Heart left ventricle (tissue), 16 donors: ENCODE data around the gene ANTXRL. TPM values are rescaled to one million over a fixed set of nuclear protein-coding genes. Genes with fewer than 3 reads are reported as not detected.
A peak's percentile ranks its signal among the peaks of the same experiment; 100 is the strongest.

ENCODE experiments used
- ATAC-seq, 4 donors: fragments of 200-7000 bp; cut with Tn5 transposase; one replicate each; pipeline ENCODE4 v1.9.1; 2020 to 2022; ENCODE audit warnings: moderate library complexity in 4 of 4, mild to moderate bottlenecking in 3 of 4, moderate number of reproducible peaks in 1 of 4
- DNase-seq, 5 donors: peaks; one replicate each; pipeline ENCODE4 v3.0.0-alpha.2; 2020
- H3K27ac ChIP-seq, 12 donors: fragments of 200-600 bp; sonication (generic) in 4 of 12; one replicate each; pipeline versions ENCODE4 v1.5.0 to v1.8.0; 2016 to 2022; ENCODE audit warnings: mild to moderate bottlenecking in 2 of 12
- H3K27me3 ChIP-seq, 9 donors: fragments of 200-600 bp; sonication (generic) in 2 of 9; one replicate each; pipeline versions ENCODE4 v1.5.1 to v1.8.0; 2016 to 2022; ENCODE audit warnings: mild to moderate bottlenecking in 3 of 9
- H3K36me3 ChIP-seq, 9 donors: fragments of 200-600 bp; sonication (generic) in 2 of 9; one replicate each; pipeline versions ENCODE4 v1.5.0 to v1.8.0; 2018 to 2022; ENCODE audit warnings: mild to moderate bottlenecking in 2 of 9
- H3K4me1 ChIP-seq, 12 donors: fragments of 200-600 bp; sonication (generic) in 4 of 12; one replicate each; pipeline versions ENCODE4 v1.5.0 to v1.8.0; 2016 to 2022; ENCODE audit warnings: mild to moderate bottlenecking in 3 of 12
- H3K4me3 ChIP-seq, 12 donors: fragments of 200-600 bp; sonication (generic) in 4 of 12; one replicate each; pipeline versions ENCODE4 v1.5.0 to v1.8.0; 2017 to 2022; ENCODE audit warnings: mild to moderate bottlenecking in 9 of 12, moderate library complexity in 4 of 12
- H3K9me3 ChIP-seq, 12 donors: fragments of 200-600 bp; sonication (generic) in 4 of 12; one replicate each; pipeline versions ENCODE4 v1.5.0 to v1.8.0; 2016 to 2022; ENCODE audit warnings: mild to moderate bottlenecking in 1 of 12
- CTCF ChIP-seq, 12 donors: fragments of 200-600 bp; sonication (generic) in 4 of 12; IDR thresholded peaks; one replicate each; pipeline versions ENCODE4 v1.5.0 to v1.8.0; 2018 to 2022; ENCODE audit warnings: antibody characterized with exemption in 12 of 12, mild to moderate bottlenecking in 5 of 12
- POLR2A ChIP-seq, 2 donors: fragments of 450-650 bp; IDR thresholded peaks; one replicate each; pipeline ENCODE4 v1.6.1; 2017; ENCODE audit warnings: antibody characterized with exemption in 2 of 2, mild to moderate bottlenecking in 2 of 2, moderate library complexity in 2 of 2
- WGBS, 4 donors: extraction: QIAGEN DNeasy Blood & Tissue Kit in 2 of 4; methylation state at CpG; one replicate each; pipeline versions ENCODE4 v1.1.5 to v1.1.7; 2013 to 2018; 5-methylcytosine and 5-hydroxymethylcytosine counted together
- intact Hi-C, 10 donors: fragments of 100-400 bp; cut with DNase I; formaldehyde crosslinking; loops; one replicate each; pipeline versions ENCODE4 v1.11.1 to v1.14.2; 2022
- polyA plus RNA-seq, 2 donors: library from polyadenylated mRNA; stranded (reverse); fragments of 200-250 nt; gene quantifications; one replicate each; pipeline ENCODE4 v1.2.3, GENCODE V29; 2013
- total RNA-seq, 9 donors: library from RNA; depleted of rRNA in 2 of 9; stranded (reverse); fragments of >200 nt in 2 of 9; fragmentation: NEBNext Ultra II Directional in 3 of 9; extraction: Animal tissue kit (Norgen Biotek cat#: 25700) in 3 of 9; gene quantifications; one replicate each; pipeline versions ENCODE4 v1.1.0 to v1.2.4, GENCODE V29; 2016 to 2023
- donor health status: ischemic (EF 13 %, LVEDD 7.1; RV severe dilation, severe dysfunction).
- donor health status: healthy with polysubstance abuse.
- donor health status: DM: no; HTN: yes; CAD: no.
- donor health status: DM: no; HTN: no; CAD: no.
- donor health status: ischemic (EF 25% LVEDD 6.9; RV normal size, moderate dysfunction).
- donor health status: ischemic (EF 25% LVEDD 5.7; RV mildly dilated, moderate dysfunction).
- donor health status: healthy.
- donor health status: DM: yes; HTN: yes; CAD: no.
- donor health status: ischemic (EF 35%, LVEDD 5.7; RV mildly dilated, moderate dysfunction).
- donor health status: nonischemic (EF 11% LVEDD 7.7; RV severe dilation, severe dysfunction).
- donor health status: DM: yes; HTN: yes; CAD: no.
- donor health status: PGD.
- donor health status: ischemic (EF 29% LVEDD 5.4; RV normal size, mild dysfunction).
- donor health status: nonischemic (EF 23%, LVEDD 6.1; RV moderate dilation, normal function).

The ANTXRL gene
- total and polyA plus RNA-seq, 11 donors = 0.42 to 0.99 (median 0.90) TPM; not detected in 8

GRCh38 chr10:46296641-46297141 is 9.9 kb downstream of the ANTXRL start:
- Histone ChIP-seq H3K27me3 (no peaks in the 10 kb centered on the region), H3K27ac (no peak overlapping the region), H3K4me1 (peaks cover 0 to 5% (median 0%) of the 10 kb centered on the region in 12 donors), H3K4me3 (no peak overlapping the region), H3K36me3 (no peaks in the 10 kb centered on the region), H3K9me3 (no peaks in the 10 kb centered on the region)
- 74 to 96% (median 84%) methylated on average over 2 to 5 of the region's 5 CpGs for WGBS, 4 donors
- TF ChIP-seq POLR2A (IDR thresholded peaks at IDR 0.05) = no peak
- no peak for TF ChIP-seq CTCF (IDR thresholded peaks at IDR 0.05)
- intact Hi-C loops = no loop called here
- ATAC-seq = no peak
- DNase-seq = peak in 1 of 5 donors; percentile 24

GRCh38 chr10:46297406-46298204 is 10.8 kb downstream of the ANTXRL start:
- Histone ChIP-seq H3K27ac (no peak overlapping the region), H3K9me3 (no peaks in the 10 kb centered on the region), H3K4me3 (no peak overlapping the region), H3K4me1 (peaks cover 0 to 2% (median 0%) of the 10 kb centered on the region in 12 donors), H3K36me3 (no peaks in the 10 kb centered on the region), H3K27me3 (no peaks in the 10 kb centered on the region)
- intact Hi-C loops = no loop called here
- WGBS, 4 donors = 82 to 85% (median 84%) methylated on average over 16 of the region's 16 CpGs
- DNase-seq = peak in 1 of 5 donors; percentile 5
- ATAC-seq = no peak
- TF ChIP-seq POLR2A (IDR thresholded peaks at IDR 0.05) (no peak), CTCF (IDR thresholded peaks at IDR 0.05) (no peak)

- intact Hi-C loops = no loop called here
- TF ChIP-seq CTCF (IDR thresholded peaks at IDR 0.05) (no peak), POLR2A (IDR thresholded peaks at IDR 0.05) (no peak)
Observed at GRCh38 chr10:46298477-46299285, 11.9 kb downstream of the ANTXRL start.

GRCh38 chr10:46299286-46299535 is 12.4 kb downstream of the ANTXRL start:
- ATAC-seq (no peak), DNase-seq (no peak)
- TF ChIP-seq CTCF (IDR thresholded peaks at IDR 0.05) (no peak), POLR2A (IDR thresholded peaks at IDR 0.05) (no peak)
- Histone ChIP-seq H3K27me3 (no peaks in the 10 kb centered on the region), H3K27ac (no peak overlapping the region), H3K4me3 (no peak overlapping the region), H3K36me3 (no peaks in the 10 kb centered on the region), H3K9me3 (no peaks in the 10 kb centered on the region), H3K4me1 (no peaks in the 10 kb centered on the region)
- 78 to 86% (median 82%) methylated on average over 5 of the region's 5 CpGs for WGBS, 4 donors
- intact Hi-C loops = no loop called here

More at GRCh38 chr10:46298477-46299285, 11.9 kb downstream of the ANTXRL start:
- ATAC-seq (no peak), DNase-seq (peak in 1 of 5 donors; percentile 9)
- no peaks in the 10 kb centered on the region for H3K4me1 ChIP-seq
- H3K4me3 ChIP-seq = no peak overlapping the region
- no peaks in the 10 kb centered on the region for H3K9me3 ChIP-seq
- no peaks in the 10 kb centered on the region for H3K36me3 ChIP-seq
- no peak overlapping the region for H3K27ac ChIP-seq
- no peaks in the 10 kb centered on the region for H3K27me3 ChIP-seq
- 80 to 88% (median 85%) methylated on average over 9 of the region's 9 CpGs for WGBS, 4 donors
